HG02840 (cell line): ENCODE data around the gene MICAL3.
A peak's percentile ranks its signal among the peaks of the same experiment; 100 is the strongest.

Experiments
- ATAC-seq: cut with Tn5 transposase; IDR thresholded peaks from one replicate; pipeline ENCODE4 v1.9.1; 2021; ENCODE audit warnings: mild to moderate bottlenecking, moderate library complexity, moderate number of reproducible peaks; ENCODE audit not compliant: unreplicated experiment, low FRiP score

Gene MICAL3

DNA sequence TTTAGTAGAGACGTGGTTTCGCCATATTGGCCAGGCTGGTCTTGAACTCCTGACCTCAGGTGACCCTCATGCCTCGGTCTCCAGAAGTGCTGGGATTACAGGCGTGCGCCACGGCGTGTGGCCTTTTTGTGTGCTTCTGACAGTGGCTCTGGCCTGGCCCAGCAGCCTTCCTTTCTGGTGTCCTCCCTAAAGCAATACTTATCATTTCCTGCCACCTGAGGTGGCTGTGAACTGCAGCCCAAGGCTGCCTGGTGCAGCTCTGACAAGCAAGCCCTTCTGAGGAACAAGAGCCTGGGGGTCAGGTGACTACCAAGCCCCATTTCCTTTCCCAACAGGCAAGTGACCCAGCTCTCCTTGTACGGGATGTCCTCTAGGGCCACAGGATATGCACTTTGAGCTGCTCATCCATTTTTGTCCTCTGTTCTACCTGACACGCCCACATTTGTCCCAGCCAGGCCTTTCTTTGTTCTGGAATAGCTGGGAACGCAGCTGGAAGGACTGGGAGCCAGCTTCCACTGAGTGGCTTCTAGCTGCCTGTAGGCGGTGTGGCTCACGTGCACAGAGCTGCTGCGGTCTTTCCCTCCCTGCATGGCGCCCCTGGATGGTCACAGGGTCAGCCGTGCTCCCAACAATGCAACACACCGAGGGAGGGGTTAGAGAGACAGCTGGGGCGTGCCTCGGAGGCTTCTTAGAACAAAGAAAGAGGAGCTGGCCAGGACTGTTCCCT, 237.8 kb downstream of the MICAL3 start:
- no peak for ATAC-seq

DNA sequence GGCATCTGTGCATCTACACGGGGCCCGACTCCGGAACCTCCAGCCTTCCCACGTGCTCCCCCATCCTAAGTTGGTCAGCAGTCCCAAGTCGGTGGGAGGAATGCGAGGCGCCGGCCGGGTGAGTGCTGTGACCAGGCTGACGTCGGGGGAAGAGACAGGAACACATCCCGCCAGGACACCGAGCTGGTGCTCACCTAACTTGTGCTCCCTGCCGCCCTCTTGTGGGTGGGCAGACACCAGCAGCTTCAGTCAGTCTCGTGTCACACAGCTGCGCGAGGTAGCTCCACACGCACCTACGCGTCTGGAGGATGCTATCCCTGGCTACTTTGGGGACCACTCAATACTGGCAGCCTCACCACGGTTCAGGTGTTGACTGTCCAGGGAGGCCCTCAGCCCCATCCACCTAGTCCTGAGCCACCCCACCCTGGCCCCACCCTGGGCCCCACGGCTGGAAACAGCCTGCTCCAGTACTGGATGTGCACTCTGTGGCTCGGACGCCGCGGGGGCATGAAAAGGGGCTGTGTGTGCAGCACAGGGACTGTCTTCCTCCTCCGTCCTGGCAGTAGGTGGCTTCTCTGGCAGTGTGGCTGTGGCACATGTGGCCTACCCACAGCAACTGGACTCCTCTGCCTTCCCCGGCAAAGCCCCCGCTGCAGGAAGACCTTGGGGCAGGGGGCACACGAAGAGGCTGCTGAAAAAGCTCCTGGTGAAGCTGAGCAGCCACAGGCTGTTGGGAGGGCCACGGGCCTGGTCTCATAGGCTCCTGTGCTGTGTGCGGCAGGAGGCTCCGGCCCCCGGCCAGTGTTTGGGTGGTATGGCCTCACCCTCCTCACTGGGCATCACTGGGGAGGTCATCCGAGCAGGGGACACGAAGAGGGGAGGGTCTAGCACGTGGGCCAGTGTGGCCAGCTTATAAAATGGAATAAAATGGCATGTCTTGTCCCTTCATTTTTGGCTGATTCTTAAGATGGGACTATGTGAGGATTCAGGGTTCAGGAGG, 238.9 kb downstream of the MICAL3 start:
- ATAC-seq, result no peak

DNA sequence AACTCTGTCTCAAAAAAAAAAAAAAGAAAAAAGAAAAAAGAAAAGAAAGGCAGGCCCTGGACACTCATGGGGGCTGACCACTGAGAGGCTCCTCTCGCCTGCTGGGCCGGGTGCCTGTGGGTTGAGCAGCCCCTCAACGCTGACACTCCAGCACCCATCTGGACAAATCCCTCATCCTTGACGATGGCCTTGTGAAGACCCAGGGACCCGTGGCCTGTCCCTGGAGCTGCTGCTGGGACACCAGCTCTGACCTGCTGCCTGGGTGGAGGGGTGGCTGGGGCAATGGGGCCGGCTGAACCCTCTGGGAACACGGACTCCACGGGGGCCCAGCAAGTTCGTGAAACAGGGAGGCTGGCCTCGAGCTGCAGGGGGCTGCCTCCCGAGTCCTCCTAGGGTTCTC, 239.6 kb downstream of the MICAL3 start:
- no peak for ATAC-seq

DNA sequence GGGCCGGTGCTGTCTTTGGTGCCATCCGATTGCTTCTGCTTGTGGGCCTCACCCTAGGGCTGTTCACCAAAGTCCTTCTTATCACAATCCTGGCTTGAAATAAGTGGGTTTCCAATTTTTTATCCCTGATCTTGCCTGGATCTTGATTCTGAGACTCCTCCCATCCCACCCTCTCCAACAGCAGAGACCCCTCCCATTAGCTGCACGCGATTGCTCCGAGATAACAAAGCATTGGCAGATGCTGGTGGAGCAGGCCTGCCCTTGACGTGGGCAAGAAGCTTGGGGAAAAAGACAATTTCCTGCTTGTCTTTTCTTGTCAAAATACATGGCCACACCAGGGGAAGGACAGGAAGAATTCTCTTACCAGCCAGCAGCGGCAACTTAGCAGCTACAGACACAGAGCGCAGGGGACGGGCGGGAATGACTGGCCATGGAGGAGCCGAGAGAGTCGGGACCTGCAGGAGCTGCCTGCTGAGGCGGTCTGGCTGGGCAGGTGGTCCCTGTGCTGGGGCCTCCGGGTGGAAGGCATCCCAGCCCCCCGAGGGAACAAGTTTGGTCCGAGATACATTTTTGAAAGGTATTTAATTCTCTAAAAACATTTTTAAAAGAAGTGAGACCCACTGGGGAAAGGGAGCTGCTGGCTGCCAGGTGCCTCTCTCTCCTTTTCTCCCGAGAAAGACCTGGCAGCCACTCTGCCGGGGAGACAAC, 240.4 kb downstream of the MICAL3 start:
- no peak for ATAC-seq

DNA sequence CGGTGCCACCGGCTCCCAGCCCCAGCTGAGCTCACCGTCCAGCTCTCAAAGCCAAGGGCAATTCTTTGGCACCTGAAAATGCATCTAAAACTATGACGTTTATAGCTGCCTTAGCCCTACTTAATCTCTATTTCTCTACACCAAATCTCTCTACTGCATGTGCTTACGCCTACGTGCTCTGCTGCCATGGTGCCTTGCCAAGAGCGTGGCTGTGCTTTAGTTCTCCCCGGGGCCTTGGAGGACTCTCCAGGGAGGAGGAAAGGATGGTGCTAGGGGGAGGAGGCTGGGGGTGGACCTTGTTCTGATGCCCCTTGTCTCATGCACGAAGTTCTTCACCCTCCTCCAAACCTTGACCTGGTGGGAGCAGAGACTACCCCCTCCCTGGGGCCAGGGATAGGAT, 241.0 kb downstream of the MICAL3 start:
- ATAC-seq, result no peak

DNA sequence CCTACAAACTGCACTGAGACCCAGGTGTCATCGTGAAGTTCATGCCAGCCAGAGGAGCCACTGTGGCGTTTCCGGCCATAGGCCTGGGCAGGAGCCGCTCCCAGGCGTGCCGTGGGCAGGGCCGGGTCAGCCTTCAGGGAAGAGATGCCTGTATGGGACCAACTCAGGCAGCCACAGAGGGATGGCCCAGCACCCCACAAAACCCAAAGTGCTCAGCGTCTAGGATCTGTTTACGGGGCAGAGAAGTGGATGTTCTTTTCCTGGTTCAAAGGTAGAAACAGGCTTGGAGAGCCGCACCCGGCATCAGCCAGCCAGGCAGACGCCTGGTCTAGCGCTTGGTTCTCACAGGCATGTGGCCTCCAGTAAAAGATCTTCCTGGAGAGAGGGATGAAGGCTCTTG, 241.7 kb downstream of the MICAL3 start:
- ATAC-seq, result no peak

DNA sequence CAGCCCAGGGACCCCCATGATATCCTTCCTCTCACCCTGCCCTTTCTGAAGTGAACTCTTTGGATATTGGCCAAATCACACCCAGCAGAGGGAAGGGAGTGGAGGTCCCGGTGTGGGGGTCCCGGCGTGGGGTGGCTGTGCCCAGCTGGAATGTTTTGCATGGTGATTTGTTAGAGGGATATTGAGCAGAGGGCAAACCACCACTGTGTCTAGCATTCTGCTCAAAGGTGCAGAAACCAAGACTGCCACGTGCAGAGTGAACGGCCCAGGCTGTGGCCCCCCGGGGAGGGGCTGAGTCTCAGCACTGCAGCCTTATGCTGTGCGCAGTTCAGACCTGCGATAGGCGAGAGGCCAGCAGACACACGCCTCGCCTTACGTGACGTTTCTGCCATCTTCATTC, 242.2 kb downstream of the MICAL3 start:
- ATAC-seq, result no peak

DNA sequence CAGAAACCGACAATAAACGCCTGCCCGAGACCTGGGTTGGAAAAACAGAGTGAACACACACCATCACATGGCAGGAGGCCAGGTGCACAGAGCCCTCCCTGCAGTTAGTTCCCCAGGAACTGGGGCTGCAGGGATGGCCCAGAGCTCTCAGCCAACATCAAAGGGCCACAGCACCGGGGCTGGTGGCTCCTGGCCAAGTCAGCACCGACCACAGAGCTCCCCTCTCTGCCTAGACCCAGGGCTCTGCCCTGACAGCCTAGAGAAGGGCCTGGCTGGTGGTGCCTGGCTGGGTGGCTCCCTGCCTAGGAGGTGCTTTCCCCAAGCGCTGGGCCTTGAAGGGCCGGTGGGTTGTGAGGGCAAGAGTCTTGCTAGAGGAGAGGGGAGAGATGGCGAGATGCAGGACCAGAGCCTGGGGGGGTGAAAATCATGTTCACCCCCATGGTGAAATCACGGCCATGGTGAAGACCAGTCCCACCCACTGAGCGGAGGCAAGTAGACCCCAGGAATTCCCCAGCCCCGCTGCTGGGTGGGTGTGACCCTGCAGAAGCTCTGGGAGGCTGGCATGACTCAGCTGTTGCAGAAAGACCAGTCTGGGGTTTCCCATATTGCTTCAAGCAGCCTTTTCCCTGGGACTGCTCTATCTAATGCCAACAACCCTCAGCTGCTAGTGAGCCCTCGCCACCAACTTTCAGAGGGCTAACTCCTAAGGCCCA, 242.9 kb downstream of the MICAL3 start:
- no peak for ATAC-seq

DNA sequence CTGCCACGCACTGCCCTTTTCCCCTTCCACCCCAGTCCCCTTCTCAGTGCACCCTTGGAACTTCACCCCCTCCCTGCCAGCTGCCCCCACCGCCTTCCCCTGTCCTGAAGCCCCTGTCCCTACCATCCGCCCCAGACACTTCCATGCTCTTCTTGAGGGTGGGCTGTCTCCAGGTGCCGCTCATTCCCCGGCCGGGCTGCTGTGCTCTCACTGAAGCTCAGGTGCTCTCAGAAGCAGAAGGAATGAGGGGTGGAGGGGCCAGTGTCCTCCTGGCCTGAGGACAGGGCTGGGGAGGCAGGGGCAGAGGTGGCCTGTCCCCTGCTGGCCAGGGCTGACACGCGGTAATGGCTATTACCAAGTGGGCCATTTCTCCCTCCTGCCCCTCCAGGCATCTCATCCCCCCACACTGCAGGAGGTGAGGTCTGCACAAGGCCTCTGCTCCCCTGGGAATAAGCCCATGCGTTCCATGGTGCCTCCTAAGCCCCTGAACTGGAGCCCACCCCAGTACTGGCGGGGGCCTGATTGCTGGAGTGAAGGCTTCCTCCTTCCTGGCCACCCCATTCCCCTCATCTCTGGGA, 243.5 kb downstream of the MICAL3 start:
- ATAC-seq, result no peak

DNA sequence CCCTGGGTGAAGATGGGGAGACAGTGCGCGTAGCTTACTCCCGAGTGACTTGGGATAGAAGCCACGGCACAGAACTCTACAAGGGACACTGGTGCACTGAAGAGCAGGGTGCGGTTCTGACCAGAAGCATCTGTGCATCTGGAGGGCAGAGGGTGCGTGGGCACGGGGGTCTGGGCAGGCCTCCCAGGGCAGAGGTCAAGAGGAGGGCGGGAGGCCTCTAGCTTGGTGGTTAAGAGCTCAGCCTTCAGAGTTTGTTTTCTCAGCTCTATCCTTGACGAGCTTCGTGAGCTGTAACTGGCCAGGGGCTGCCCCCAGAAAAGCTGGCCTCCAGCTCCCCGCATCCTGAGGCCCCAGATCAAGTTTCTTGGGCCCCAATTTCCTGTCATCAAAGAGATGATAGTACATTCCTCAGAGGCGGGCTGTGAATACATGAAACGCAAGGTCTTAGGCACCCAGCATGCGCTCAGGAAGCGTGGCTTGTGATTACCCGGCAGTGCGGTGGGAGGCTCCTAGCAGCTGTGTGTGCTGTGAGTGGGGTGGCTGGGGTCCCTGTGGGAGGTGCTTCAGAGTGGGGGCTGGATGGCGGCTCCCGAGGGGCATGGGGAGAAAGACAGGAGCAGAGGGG, 244.1 kb downstream of the MICAL3 start:
- ATAC-seq, result no peak

DNA sequence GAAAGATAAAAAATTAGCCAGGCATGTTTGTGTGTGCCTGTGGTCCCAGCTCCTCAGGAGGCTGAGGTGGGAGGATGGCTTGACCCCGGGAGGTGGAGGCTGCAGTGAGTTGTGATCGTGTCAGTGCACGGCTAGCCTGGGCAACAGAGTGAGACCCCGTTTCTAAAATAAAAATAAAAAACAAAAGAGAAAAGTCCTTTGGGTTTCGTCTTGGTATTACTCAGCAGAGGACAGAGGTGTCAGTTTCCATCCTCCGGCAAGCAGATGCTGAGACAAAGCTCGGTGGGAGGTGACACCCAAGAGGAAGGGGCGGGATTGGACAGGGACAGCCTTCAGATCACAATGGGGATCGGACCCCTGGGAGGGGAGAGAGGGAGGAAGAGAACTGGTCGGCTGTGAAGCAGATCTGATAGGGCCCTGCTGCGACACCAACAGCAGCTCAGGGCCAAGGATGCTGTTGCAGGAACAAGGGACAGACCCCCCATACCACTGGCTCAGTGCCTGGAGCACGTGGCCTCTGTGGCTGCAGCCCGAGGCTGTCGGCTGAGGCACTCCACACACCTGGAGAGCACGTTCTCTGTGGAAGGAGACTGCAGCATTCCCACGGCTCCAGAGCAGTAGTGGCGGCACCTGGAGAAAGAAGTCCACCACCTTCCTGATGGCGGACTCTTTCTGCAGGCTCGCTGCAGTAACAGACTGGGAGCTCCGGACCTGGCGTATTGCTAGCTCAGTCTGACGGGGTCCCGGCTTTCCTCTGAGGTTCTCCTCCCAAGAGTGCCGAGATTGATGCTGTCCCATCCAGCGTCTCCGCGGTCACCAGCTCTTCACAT, 244.9 kb downstream of the MICAL3 start:
- no peak for ATAC-seq

DNA sequence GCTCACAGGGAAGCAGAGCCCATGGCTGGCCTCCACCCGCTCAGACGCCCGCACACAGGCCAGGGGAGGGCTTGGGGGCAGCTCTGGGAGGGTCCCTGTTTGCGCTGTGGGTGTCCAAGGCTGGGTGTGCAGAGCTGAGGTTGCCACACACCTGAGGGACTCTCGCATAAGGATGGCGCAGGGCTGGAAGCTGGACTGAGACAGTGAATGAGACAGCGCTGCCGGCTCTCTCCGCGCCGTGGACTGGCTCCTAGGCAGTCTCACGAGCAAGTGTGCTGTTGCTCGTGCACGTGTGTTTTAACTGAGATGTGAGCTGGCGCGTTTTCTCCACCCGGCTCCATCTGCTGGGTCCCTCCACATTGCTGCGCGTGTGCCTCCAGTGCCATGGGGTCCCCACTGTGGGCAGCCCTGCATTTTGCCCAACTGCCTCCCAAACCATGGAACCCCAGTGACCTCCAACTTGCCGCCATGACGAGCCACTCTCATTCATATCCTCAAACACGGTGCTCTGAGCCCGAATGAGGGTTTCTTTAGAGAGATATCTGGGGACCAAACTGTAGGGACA, 245.9 kb downstream of the MICAL3 start:
- no peak for ATAC-seq

DNA sequence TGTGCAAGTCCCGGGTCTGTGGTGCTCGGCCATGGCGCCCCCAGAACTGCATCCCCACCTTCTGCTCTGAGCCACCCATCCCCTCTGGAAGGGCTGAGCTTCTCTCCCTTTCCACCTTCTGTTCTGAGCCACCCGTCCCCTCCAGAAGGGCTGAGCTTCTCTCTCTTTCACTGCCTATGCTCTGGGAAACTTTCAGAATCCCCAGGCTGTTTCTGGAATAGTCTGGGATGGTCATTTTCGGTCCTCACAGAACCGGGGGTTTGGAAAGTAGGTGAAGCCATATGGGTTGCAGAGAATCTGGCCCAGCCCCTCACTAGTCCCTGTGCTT, 246.7 kb downstream of the MICAL3 start:
- ATAC-seq, result no peak

DNA sequence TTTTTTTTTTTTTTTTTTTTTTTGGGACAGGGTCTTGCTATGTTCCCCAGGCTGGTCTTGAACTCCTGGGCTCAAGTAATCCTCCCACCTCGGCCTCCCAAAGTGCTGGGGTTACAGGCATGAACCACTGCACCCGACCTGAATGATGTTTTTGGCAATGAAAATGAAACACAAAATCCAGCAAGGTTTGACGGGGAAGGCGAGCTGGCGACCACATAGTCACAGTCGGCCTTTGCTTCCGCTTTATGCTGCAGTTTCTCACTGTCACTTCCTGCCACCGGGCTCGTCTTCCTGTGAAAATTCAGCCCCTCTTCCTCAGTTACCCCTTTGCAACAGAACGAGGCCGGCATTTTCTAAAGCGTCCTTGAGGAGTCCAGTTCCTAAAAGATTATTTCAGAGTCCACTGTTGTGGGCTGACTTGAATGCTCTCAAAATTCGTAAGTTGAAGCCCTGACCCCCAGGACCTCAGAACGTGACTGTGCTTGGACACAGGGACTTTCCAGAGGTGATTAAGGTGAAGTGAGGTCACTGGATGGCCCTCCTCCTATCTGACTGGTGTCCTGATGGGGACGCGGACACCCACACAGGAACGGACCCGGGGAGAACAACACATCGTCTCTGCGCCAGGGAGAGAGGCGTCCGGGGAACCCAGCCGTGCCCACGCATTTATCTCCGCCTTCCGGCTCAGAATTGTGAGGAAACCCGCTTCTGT, 247.2 kb downstream of the MICAL3 start:
- peak; percentile 29 for ATAC-seq

DNA sequence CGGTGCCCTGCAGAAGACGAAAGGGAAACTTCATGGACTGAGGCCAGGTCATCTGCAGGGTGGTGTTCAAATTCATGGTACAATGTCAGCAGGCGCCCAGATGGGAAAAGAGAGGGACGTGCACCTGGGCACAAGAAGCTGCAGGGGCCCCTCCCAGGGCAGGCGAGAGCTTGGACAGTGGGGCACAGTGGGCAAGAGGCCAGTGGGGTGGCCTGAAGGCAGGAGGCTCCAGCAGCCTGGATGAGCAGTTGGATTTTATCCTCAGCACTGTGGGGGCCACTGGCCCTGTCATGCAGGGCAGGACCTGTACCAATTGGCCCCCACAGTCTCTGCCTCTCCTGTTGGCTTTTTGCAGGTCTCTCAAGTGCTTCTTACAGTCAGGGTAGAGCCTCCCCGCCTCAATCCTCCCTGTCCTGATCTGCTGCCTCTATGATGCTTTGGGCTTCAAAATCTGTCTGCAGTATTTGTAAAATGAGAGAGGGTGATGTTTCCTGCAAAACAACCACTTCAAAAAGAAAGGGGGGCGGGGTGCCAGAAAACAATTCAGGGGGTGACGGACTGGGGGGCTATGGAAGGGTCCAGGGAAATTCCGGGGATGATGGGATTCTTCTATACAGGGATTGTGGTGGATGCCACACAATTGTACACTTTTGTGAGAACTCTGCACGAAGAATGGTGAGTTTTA, 248.4 kb downstream of the MICAL3 start:
- no peak for ATAC-seq

DNA sequence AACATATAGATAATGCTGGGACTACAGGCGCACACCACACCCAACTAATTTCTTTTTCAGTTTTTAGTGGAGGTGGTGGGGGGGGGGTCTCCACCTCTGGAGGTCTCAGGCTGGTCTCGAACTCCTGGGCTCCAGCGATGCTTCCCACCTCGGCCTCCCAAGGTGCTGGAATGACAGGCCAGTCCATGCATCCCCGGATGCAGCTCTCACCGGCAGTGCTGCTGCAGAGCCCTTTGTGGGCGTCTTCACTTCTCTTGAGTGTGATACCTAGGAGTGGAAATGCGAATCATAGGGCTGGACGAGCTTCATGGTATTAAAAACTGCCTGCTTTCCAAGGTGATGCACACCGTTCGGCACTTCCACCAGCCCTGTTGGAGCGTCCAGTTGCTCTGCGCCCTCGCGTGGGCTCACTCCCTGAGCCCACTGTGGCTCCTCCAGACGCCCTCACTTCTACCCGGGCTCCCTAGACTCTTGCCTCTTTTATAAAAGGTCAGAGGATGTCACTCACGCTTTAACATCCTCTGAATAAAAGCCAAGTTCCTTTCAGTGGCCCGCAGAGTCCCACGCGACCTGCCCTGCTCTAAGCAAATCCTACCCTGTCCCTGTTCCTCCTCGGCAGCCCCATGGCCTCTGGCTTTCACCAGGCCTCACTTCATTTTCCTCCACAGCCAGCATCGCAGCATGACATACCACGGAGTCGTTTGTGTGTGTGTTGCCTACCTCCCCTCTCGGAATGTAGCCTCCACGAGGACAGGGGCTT, 249.3 kb downstream of the MICAL3 start:
- no peak for ATAC-seq
